ENCODE data around the gene CAMKV. TPM values are rescaled to one million over a fixed set of nuclear protein-coding genes. Genes with fewer than 3 reads are reported as not detected.
"Not testable (repeated sequence)": the region's sequence is repeated elsewhere in the genome, so short reads cannot be mapped to it uniquely, and the experiment has no call there.

The CAMKV gene
- polyA plus RNA-seq (not detected in 3 replicates), polyA minus RNA-seq (0.36 TPM in 1 of 3 replicates, not detected in the others)
- polyA plus RNA-seq (2011; ENCODE audit: low read depth), result not detected
- not detected in 2 replicates for polyA plus RNA-seq (2011; cell fraction: cytosol; rRNA removed)
- polyA plus RNA-seq (2011; cell fraction: nucleus; rRNA removed), result 0.10 and 0.12 TPM in 2 replicates
- not detected in 2 replicates for polyA plus RNA-seq (2012; ENCODE audit: low replicate concordance)
- polyA minus RNA-seq (2011; cell fraction: cytosol; rRNA and poly(A)+ RNA removed), result not detected
- not detected in 2 replicates for polyA minus RNA-seq (2011; cell fraction: nucleus; rRNA and poly(A)+ RNA removed)

- peak within 1 kb of the TSS; percentile 18 for H3K4me2 ChIP-seq (ENCODE audit: control insufficient read depth, extremely low read depth, insufficient read depth, low read depth, low read length)
- H2AFZ ChIP-seq (ENCODE audit: control insufficient read depth, low read length), result no peak within 1 kb of the TSS
- no peak within 1 kb of the TSS for H3K4me3 ChIP-seq (ENCODE audit: control insufficient read depth in 2 of 3, extremely low read depth in 1 of 3, insufficient read depth in 2 of 3, low read depth in 1 of 3, low read length in 3 of 3)
- no peak within 1 kb of the TSS for H3K9ac ChIP-seq (ENCODE audit: control insufficient read depth, extremely low read depth, insufficient read depth, low read length)
- no peaks in the 10 kb centered on the region for H3K79me2 ChIP-seq (ENCODE audit: control insufficient read depth, insufficient read depth, low read length)
- dilution Hi-C loops (cut with MboI; ENCODE audit: extremely low pct_ligation_motif_present, low sequenced_read_pairs), result loop anchor here (25.0 kb wide), 2 partner anchors 93 to 132 kb away; no protein-coding TSS in a partner anchor
- DNase-seq (ENCODE audit: low read depth, low spot score) (no peak), FAIRE-seq (no peak)
- peaks cover 4% of the 10 kb centered on the region for H4K20me1 ChIP-seq (ENCODE audit: control insufficient read depth, extremely low read depth, insufficient read depth, low read length)
- H3K9me3 ChIP-seq (ENCODE audit: control insufficient read depth, low read depth, low read length), result no peaks in the 10 kb centered on the region
- H3K4me1 ChIP-seq (ENCODE audit: control insufficient read depth, extremely low read depth, insufficient read depth, low read length), result no peaks in the 10 kb centered on the region
- H3K27me3 ChIP-seq (ENCODE audit: control insufficient read depth, extremely low read depth, insufficient read depth, low read length), result peaks cover 67% of the 10 kb centered on the region
- TF ChIP-seq EZH2 (IDR thresholded peaks at IDR 0.05; ENCODE audit: low read length) (peak; percentile 30), CTCF (optimal IDR thresholded peaks at IDR 0.05 in 1 of 3, IDR thresholded peaks at IDR 0.05 in 1 of 3, conservative IDR thresholded peaks at IDR 0.05 in 1 of 3; ENCODE audit: extremely low read depth in 1 of 3, insufficient read depth in 2 of 3, low read length in 3 of 3) (no peak)
- no peak within 1 kb of the TSS for H3K27ac ChIP-seq (ENCODE audit: control insufficient read depth, insufficient read depth, low read length)
- no peaks in the 10 kb centered on the region for H3K9me1 ChIP-seq (ENCODE audit: control insufficient read depth, extremely low read depth, insufficient read depth, low read length)
- H3K36me3 ChIP-seq (ENCODE audit: control insufficient read depth in 2 of 2, extremely low read depth in 1 of 2, insufficient read depth in 2 of 2, low read length in 2 of 2), result no peaks in the 10 kb centered on the region
Observed at GRCh38 chr3:49869525-49870126, at the start of gene CAMKV. Gene CAMKV (minus strand): TSS chr3:49869906. CDS start chr3:49862388, 7,518 bp downstream.

- DNase-seq (ENCODE audit: low read depth, low spot score); H2AFZ ChIP-seq (ENCODE audit: control insufficient read depth, low read length); H3K9me3 ChIP-seq (ENCODE audit: control insufficient read depth, low read depth, low read length); H3K4me1 ChIP-seq (ENCODE audit: control insufficient read depth, extremely low read depth, insufficient read depth, low read length); H3K79me2 ChIP-seq (ENCODE audit: control insufficient read depth, insufficient read depth, low read length); H4K20me1 ChIP-seq (ENCODE audit: control insufficient read depth, extremely low read depth, insufficient read depth, low read length); H3K27me3 ChIP-seq (ENCODE audit: control insufficient read depth, extremely low read depth, insufficient read depth, low read length); H3K4me3 ChIP-seq (ENCODE audit: control insufficient read depth in 2 of 3, extremely low read depth in 1 of 3, insufficient read depth in 2 of 3, low read depth in 1 of 3, low read length in 3 of 3); H3K9me1 ChIP-seq (ENCODE audit: control insufficient read depth, extremely low read depth, insufficient read depth, low read length); dilution Hi-C loops (cut with MboI; ENCODE audit: extremely low pct_ligation_motif_present, low sequenced_read_pairs); H3K36me3 ChIP-seq (ENCODE audit: control insufficient read depth in 2 of 2, extremely low read depth in 1 of 2, insufficient read depth in 2 of 2, low read length in 2 of 2); FAIRE-seq; H3K9ac ChIP-seq (ENCODE audit: control insufficient read depth, extremely low read depth, insufficient read depth, low read length); H3K4me2 ChIP-seq (ENCODE audit: control insufficient read depth, extremely low read depth, insufficient read depth, low read depth, low read length); H3K27ac ChIP-seq (ENCODE audit: control insufficient read depth, insufficient read depth, low read length): not testable (repeated sequence)
Observed at GRCh38 chr3:49917806-49918590, 48.3 kb upstream of the CAMKV start.

Measured in keratinocyte (primary cell).